MM.1S (cell line): Measurements from ENCODE around the gene CALCR.

Experiments used
- EZH2 ChIP-seq: fragments of 300-600 bp; sonication (generic); optimal IDR thresholded peaks from 2 replicates; pipeline ENCODE3; 2017; ENCODE audit warnings: low read depth, mild to moderate bottlenecking, antibody characterized with exemption, low read length, mixed read lengths
- EZH2phosphoT487 ChIP-seq: fragments of 300-600 bp; sonication (generic); IDR thresholded peaks from 2 replicates; pipeline ENCODE4 v1.6.1; 2018; ENCODE audit warnings: antibody characterized with exemption, low read length
- TF ChIP-seq, protein P1 (sequence below): fragments of 300-600 bp; sonication (generic); IDR thresholded peaks from 2 replicates; pipeline ENCODE4 v1.5.1; 2016; ENCODE audit warnings: antibody characterized with exemption, low read length, mixed read lengths

DNA sequence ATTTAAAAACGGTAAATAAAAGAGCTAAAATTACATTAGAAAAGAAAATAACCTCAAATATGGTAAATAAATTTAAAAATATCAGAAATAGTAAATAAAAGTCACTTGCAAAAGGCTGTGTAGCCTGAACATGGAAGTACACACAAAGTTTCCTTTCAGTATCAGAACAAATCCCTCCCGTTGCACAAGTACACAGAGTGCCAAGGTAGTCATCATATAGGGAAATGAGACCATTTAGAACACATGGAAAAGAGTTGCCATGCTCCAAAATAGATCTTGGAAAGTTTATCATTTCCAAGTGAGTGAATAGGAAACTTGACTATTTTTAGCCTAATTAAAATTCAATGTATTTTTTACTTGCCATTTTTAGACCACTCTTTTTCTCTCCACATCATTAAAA lies 11.6 kb downstream of the CALCR start:
- TF ChIP-seq, protein P1, sequence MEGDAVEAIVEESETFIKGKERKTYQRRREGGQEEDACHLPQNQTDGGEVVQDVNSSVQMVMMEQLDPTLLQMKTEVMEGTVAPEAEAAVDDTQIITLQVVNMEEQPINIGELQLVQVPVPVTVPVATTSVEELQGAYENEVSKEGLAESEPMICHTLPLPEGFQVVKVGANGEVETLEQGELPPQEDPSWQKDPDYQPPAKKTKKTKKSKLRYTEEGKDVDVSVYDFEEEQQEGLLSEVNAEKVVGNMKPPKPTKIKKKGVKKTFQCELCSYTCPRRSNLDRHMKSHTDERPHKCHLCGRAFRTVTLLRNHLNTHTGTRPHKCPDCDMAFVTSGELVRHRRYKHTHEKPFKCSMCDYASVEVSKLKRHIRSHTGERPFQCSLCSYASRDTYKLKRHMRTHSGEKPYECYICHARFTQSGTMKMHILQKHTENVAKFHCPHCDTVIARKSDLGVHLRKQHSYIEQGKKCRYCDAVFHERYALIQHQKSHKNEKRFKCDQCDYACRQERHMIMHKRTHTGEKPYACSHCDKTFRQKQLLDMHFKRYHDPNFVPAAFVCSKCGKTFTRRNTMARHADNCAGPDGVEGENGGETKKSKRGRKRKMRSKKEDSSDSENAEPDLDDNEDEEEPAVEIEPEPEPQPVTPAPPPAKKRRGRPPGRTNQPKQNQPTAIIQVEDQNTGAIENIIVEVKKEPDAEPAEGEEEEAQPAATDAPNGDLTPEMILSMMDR = no peak
- TF ChIP-seq EZH2phosphoT487 (no peak), EZH2 (no peak)
